ENCODE results near the gene IRF3. TPM values are rescaled to one million over a fixed set of nuclear protein-coding genes. Genes with fewer than 3 reads are reported as not detected.

Gene IRF3
- total RNA-seq, 1 experiment from 2014 or later: 205 TPM

DNA sequence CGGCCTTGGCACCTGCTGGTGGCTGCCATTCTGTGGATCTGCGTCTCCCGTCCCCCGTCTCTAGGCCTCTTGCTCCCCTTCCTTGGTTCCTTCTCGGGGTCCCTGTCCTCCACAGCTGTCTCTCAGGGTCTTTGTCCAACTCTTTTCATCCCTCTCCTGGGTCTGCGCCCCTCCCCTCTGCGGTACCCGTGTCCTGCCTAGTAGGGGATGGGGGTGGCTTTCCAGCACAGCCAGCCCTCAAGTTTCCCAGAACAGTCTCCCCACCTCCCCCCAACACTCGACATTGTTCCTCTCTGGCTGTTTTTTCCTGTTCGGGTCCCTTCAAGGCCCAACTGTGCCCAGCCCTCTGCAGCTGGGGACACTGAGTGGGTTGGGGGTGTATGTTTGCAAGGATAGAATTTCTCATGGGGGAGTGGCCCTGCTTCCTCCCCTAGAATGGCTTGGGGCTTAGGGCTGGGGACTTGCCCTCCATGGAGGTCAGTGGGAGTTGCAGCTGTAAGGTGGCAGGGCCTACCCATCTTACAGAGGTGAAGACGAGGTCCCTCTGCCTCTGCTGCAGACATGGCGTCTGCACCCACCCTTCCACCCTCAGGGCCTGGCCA, 23.0 kb upstream of the IRF3 start:
- peaks cover 26 to 56% of the 10 kb centered on the region in 2 experiments for H3K4me1 Mint-ChIP-seq
- Histone ChIP-seq H4K91ac (ENCODE audit: insufficient read length, low read depth, low read length) (no peak overlapping the region), H4K8ac (replicated peaks; ENCODE audit: insufficient read length, low read depth, low read length) (no peak overlapping the region), H3K4ac (ENCODE audit: low read depth, low read length) (no peak overlapping the region), H2AK5ac (ENCODE audit: insufficient read length, low read length) (no peak overlapping the region), H2BK120ac (ENCODE audit: low read depth, low read length, poor library complexity, severe bottlenecking) (no peak overlapping the region), H3K27me3 (ENCODE audit: insufficient read depth, low read length) (no peaks in the 10 kb centered on the region), H3K23ac (ENCODE audit: insufficient read length, low read depth, low read length) (no peak overlapping the region), H3K14ac (ENCODE audit: insufficient read depth, low read length) (no peak overlapping the region), H2AFZ (ENCODE audit: low read length) (no peak overlapping the region), H3K9ac (ENCODE audit: extremely low read depth, insufficient read length, low read length) (no peak overlapping the region), H3K27ac (ENCODE audit: insufficient read length, low read depth, low read length) (no peak overlapping the region), H4K20me1 (ENCODE audit: control insufficient read depth, insufficient read depth, insufficient read length) (no peaks in the 10 kb centered on the region), H3K4me2 (ENCODE audit: insufficient read depth, insufficient read length, low read length) (peak overlapping the region; percentile 98), H3T11ph (ENCODE audit: low read length) (no peak overlapping the region), H3K23me2 (ENCODE audit: insufficient read length, low read depth, low read length, poor library complexity, severe bottlenecking) (peaks cover 19% of the 10 kb centered on the region), H2BK12ac (ENCODE audit: insufficient read length, low read depth, low read length) (no peak overlapping the region), H3K79me1 (ENCODE audit: insufficient read depth, low read depth, low read length, poor library complexity, severe bottlenecking) (no peaks in the 10 kb centered on the region), H3K4me1 (ENCODE audit: insufficient read depth, low read length) (peaks cover 10% of the 10 kb centered on the region; the same call in 1 of the 2 replicates), H2BK20ac (ENCODE audit: low read depth, low read length, poor library complexity, severe bottlenecking) (no peak overlapping the region), H2BK5ac (ENCODE audit: insufficient read length, low read length) (no peak overlapping the region), H3K18ac (ENCODE audit: insufficient read length, low read depth, low read length) (no peak overlapping the region), H3K79me2 (ENCODE audit: insufficient read depth, low read length) (no peaks in the 10 kb centered on the region), H2BK15ac (ENCODE audit: low read depth, low read length) (no peak overlapping the region), H3K56ac (ENCODE audit: insufficient read length, low read depth, low read length) (no peak overlapping the region), H4K5ac (ENCODE audit: insufficient read length, low read depth, low read length) (no peak overlapping the region), H3K9me3 (ENCODE audit: control insufficient read depth, low read depth, low read length) (no peaks in the 10 kb centered on the region)
- H3K27me3 Mint-ChIP-seq (ENCODE audit: low read depth): no peaks in the 10 kb centered on the region; the same call in 1 of the 2 replicates
- H3K27ac Mint-ChIP-seq: peak overlapping the region; percentile 75 to 90 (median 86); a peak in 4 of 7 replicates
- no peak for TF ChIP-seq CTCF (conservative IDR thresholded peaks at IDR 0.05)
- H3K9me3 Mint-ChIP-seq: peaks cover 0 to 3% of the 10 kb centered on the region in 2 experiments; a peak in 2 of 5 replicates
- peaks cover 31 to 59% (median 47%) of the 10 kb centered on the region in 3 experiments for H3K36me3 Mint-ChIP-seq (ENCODE audit: insufficient read depth in 1 of 3, low read depth in 3 of 3)
- DNase-seq: peak; percentile 40
- no CpG with 5 or more reads among the region's 12 CpGs for WGBS (ENCODE audit: extremely low coverage, insufficient read length, low lambda C conversion rate)
- peak overlapping the region; percentile 15 to 98 for H3K4me3 Mint-ChIP-seq
